ENCODE measurements around the gene BIRC6.

GRCh38 chr2:32594573-32594972 is 237.8 kb downstream of the BIRC6 start:
- TF ChIP-seq CTCF (IDR thresholded peaks at IDR 0.05): no peak
- TF ChIP-seq POLR2A (IDR thresholded peaks at IDR 0.05): no peak

All from heart left ventricle (tissue), 13 donors.